Measurements from ENCODE around the gene PTPRD. TPM values are rescaled to one million over a fixed set of nuclear protein-coding genes. Genes with fewer than 3 reads are reported as not detected.

The PTPRD gene
- total and polyA plus RNA-seq, 10 donors, result 0.08 to 11.7 (median 2.9) TPM

GRCh38 chr9:8531826-8532415 is 2080.9 kb downstream of the PTPRD start:
- Histone ChIP-seq H3K27ac (no peak overlapping the region), H3K4me1 (no peaks in the 10 kb centered on the region), H3K27me3 (replicated peaks in 1 of 7) (no peaks in the 10 kb centered on the region), H3K36me3 (no peaks in the 10 kb centered on the region), H3K9me3 (no peaks in the 10 kb centered on the region), H3K4me3 (no peak overlapping the region)
- 69 to 79% (median 75%) methylated on average over 8 of the region's 8 CpGs for WGBS, 5 donors
- intact Hi-C loops (cut with DNase I; ENCODE audit: low total_unique reads), result no loop called here
- no peak for TF ChIP-seq CTCF (IDR thresholded peaks at IDR 0.05 in 8 of 11, conservative IDR thresholded peaks at IDR 0.05 in 3 of 11)
- TF ChIP-seq POLR2AphosphoS5 (IDR thresholded peaks at IDR 0.05), result no peak
- TF ChIP-seq POLR2A (IDR thresholded peaks at IDR 0.05), result no peak
- DNase-seq, result no peak

- H3K4me1 ChIP-seq, result no peaks in the 10 kb centered on the region
- no peak overlapping the region for H3K27ac ChIP-seq
- H3K9me3 ChIP-seq, result no peaks in the 10 kb centered on the region
- H3K36me3 ChIP-seq, result no peaks in the 10 kb centered on the region
- DNase-seq, result no peak
- TF ChIP-seq POLR2A (IDR thresholded peaks at IDR 0.05), result no peak
- TF ChIP-seq CTCF (IDR thresholded peaks at IDR 0.05 in 8 of 11, conservative IDR thresholded peaks at IDR 0.05 in 3 of 11), result no peak
- TF ChIP-seq POLR2AphosphoS5 (IDR thresholded peaks at IDR 0.05), result no peak
- 84 to 97% (median 90%) methylated on average over 3 of the region's 3 CpGs for WGBS, 5 donors
- intact Hi-C loops (cut with DNase I; ENCODE audit: low total_unique reads), result no loop called here
- no peak overlapping the region for H3K4me3 ChIP-seq
- H3K27me3 ChIP-seq (replicated peaks in 1 of 7), result no peaks in the 10 kb centered on the region
Observed at GRCh38 chr9:8521112-8521511, 2091.7 kb downstream of the PTPRD start.

- no peaks in the 10 kb centered on the region for H3K4me1 ChIP-seq
- no peak for DNase-seq
- WGBS, 5 donors, result 64 to 84% (median 74%) methylated on average over 2 of the region's 2 CpGs
- TF ChIP-seq CTCF (IDR thresholded peaks at IDR 0.05 in 8 of 11, conservative IDR thresholded peaks at IDR 0.05 in 3 of 11) (no peak), POLR2A (IDR thresholded peaks at IDR 0.05) (no peak), POLR2AphosphoS5 (IDR thresholded peaks at IDR 0.05) (no peak)
- H3K27me3 ChIP-seq (replicated peaks in 1 of 7), result no peaks in the 10 kb centered on the region
- no peak overlapping the region for H3K4me3 ChIP-seq
- no peak overlapping the region for H3K27ac ChIP-seq
- no peaks in the 10 kb centered on the region for H3K36me3 ChIP-seq
- H3K9me3 ChIP-seq, result no peaks in the 10 kb centered on the region
- intact Hi-C loops (cut with DNase I; ENCODE audit: low total_unique reads), result no loop called here
Observed at GRCh38 chr9:8515748-8516147, 2097.1 kb downstream of the PTPRD start.

- Histone ChIP-seq H3K9me3 (no peaks in the 10 kb centered on the region), H3K27ac (no peak overlapping the region), H3K4me3 (no peak overlapping the region), H3K27me3 (replicated peaks in 1 of 7) (no peaks in the 10 kb centered on the region), H3K36me3 (no peaks in the 10 kb centered on the region), H3K4me1 (no peaks in the 10 kb centered on the region)
- DNase-seq, result no peak
- intact Hi-C loops (cut with DNase I; ENCODE audit: low total_unique reads), result no loop called here
- 73 to 85% (median 82%) methylated on average over 5 of the region's 5 CpGs for WGBS, 5 donors
- no peak for TF ChIP-seq POLR2AphosphoS5 (IDR thresholded peaks at IDR 0.05)
- no peak for TF ChIP-seq POLR2A (IDR thresholded peaks at IDR 0.05)
- TF ChIP-seq CTCF (IDR thresholded peaks at IDR 0.05 in 8 of 11, conservative IDR thresholded peaks at IDR 0.05 in 3 of 11), result no peak
Observed at GRCh38 chr9:8514760-8515159, 2098.0 kb downstream of the PTPRD start.
